ENCODE measurements around the gene GLCCI1.
"Not testable (repeated sequence)": the region's sequence is repeated elsewhere in the genome, so short reads cannot be mapped to it uniquely, and the experiment has no call there.

The GLCCI1 gene

GRCh38 chr7:8056439-8056838, 87.8 kb downstream of the GLCCI1 start:
- H3K4me3 ChIP-seq (ENCODE audit: low read depth, low read length): no peak overlapping the region
- TF ChIP-seq, protein P1, sequence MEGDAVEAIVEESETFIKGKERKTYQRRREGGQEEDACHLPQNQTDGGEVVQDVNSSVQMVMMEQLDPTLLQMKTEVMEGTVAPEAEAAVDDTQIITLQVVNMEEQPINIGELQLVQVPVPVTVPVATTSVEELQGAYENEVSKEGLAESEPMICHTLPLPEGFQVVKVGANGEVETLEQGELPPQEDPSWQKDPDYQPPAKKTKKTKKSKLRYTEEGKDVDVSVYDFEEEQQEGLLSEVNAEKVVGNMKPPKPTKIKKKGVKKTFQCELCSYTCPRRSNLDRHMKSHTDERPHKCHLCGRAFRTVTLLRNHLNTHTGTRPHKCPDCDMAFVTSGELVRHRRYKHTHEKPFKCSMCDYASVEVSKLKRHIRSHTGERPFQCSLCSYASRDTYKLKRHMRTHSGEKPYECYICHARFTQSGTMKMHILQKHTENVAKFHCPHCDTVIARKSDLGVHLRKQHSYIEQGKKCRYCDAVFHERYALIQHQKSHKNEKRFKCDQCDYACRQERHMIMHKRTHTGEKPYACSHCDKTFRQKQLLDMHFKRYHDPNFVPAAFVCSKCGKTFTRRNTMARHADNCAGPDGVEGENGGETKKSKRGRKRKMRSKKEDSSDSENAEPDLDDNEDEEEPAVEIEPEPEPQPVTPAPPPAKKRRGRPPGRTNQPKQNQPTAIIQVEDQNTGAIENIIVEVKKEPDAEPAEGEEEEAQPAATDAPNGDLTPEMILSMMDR (conservative IDR thresholded peaks at IDR 0.05; ENCODE audit: low read depth, low read length): no peak
- no peak for DNase-seq (ENCODE audit: low read depth)

DNA sequence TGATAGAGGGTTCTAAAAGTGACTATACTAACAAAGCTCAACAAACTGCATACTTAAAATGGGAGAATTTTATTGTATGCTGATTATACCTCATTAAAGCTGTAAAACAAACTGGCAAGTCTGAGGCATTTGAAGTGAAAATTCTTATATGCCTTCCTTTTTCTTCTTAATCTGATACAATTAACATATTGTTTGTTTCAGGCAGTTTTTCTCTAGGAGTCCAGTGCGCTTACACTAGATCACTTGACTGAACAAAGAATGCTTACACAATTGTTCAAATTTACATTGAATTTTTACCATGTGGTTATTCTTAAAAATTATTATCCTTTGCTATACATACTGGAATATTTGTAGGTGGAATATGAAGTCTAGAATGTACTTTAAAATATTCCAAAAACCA, 89.0 kb downstream of the GLCCI1 start:
- TF ChIP-seq, protein P1 (conservative IDR thresholded peaks at IDR 0.05; ENCODE audit: low read depth, low read length): no peak
- H3K4me3 ChIP-seq (ENCODE audit: low read depth, low read length): no peak overlapping the region
- DNase-seq (ENCODE audit: low read depth): no peak

- TF ChIP-seq, protein P1 (conservative IDR thresholded peaks at IDR 0.05; ENCODE audit: low read depth, low read length): no peak
- DNase-seq (ENCODE audit: low read depth): no peak
- H3K4me3 ChIP-seq (ENCODE audit: low read depth, low read length): no peak overlapping the region
Measured at GRCh38 chr7:8058322-8058721, 89.7 kb downstream of the GLCCI1 start.

DNA sequence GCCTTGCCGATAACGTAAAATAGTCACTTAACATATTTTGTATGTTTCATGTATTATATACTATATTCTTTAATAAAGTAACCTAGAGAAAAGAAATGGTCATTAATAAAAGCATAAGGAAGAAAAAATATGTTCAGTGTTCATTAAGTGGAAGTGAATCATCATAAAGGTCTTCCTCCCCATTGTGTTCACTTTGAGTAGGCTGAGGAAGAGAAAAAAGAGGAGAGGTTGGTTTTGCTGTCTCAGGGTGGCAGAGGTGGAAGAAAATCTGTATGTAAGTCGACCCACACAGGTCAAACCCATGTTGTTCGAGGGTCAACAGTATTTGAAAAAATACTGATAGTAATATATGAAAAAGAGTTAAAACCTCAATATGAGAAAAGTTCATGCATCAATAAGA, 90.3 kb downstream of the GLCCI1 start:
- no peak overlapping the region for H3K4me3 ChIP-seq (ENCODE audit: low read depth, low read length)
- TF ChIP-seq, protein P1 (conservative IDR thresholded peaks at IDR 0.05; ENCODE audit: low read depth, low read length): no peak
- no peak for DNase-seq (ENCODE audit: low read depth)

GRCh38 chr7:8060241-8060640, 91.6 kb downstream of the GLCCI1 start:
- H3K4me3 ChIP-seq (ENCODE audit: low read depth, low read length): no peak overlapping the region
- TF ChIP-seq, protein P1 (conservative IDR thresholded peaks at IDR 0.05; ENCODE audit: low read depth, low read length): no peak

DNA sequence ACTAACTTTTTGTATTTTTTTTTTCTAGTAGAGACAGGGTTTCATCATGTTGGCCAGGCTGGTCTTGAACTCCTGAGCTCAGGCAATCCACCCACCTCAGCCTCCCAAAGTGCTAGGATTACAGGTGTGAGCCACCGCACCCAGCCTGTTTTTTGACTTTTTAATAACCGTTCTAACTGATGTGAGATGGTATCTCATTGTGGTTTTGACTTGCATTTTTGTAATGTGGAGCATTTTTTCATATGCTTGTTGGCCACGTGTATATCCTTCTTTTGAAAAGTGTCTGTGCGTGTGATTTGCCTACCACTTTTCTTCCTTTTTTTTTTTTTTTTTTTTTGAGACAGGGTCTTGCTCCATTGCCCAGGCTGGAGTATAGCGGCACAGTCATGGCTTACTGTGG, 94.7 kb downstream of the GLCCI1 start:
- H3K4me3 ChIP-seq (ENCODE audit: low read depth, low read length); DNase-seq (ENCODE audit: low read depth): not testable (repeated sequence)

More at GRCh38 chr7:8060241-8060640, 91.6 kb downstream of the GLCCI1 start:
- no peak for DNase-seq (ENCODE audit: low read depth)

DNA sequence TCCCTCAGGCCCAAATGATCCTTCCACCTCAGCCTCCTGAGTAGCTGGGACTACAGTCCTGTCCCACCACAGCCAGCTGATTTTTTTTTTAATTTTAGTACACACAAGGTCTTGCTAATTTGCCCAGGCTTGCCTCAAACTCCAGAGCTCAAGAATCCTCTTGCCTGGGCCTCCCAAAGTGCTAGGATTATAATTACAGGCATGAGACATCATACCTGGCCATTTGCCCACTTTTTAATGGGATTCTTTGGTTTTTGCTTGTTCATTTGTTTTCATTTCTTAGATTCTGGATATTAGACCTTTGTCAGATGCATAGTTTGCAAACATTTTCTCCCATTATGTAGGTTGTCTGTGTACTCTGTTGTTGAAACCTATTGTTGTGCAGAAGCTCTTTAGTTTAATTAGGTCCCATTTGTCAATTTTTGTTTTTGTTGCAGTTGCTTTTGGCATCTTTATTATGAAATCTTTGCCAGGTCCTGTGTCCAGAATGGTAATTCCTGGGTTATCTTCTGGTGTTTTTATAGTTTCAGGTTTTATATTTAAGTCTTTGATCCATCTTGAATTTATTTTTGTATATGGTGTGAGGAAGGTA, 95.2 kb downstream of the GLCCI1 start:
- DNase-seq (ENCODE audit: low read depth): no peak
- no peak overlapping the region for H3K4me3 ChIP-seq (ENCODE audit: low read depth, low read length)
- TF ChIP-seq, protein P1 (conservative IDR thresholded peaks at IDR 0.05; ENCODE audit: low read depth, low read length): no peak

All from choroid plexus epithelial cell (primary cell).